Astrocyte (in vitro differentiated cells and primary cell): ENCODE data around the gene TMEM267. TPM values are rescaled to one million over a fixed set of nuclear protein-coding genes. Genes with fewer than 3 reads are reported as not detected.

Source experiments
- DNase-seq: peaks from one replicate; pipeline ENCODE4 v3.0.0-alpha.2; 2010; ENCODE audit warnings: low read depth
- FAIRE-seq: peaks from 2 replicates; lab custom pipeline; 2011; peaks lifted over from hg19 to GRCh38; lab: Jason Lieb, UNC
- H2AFZ ChIP-seq: 2 replicates; pipeline ENCODE4 v1.6.0; 2012; ENCODE audit warnings: low read depth, low read length, inconsistent platforms
- H3K27ac ChIP-seq: 2 replicates; pipeline ENCODE4 v1.5.1; 2011; ENCODE audit warnings: low read depth, low read length, inconsistent platforms
- H3K27me3 ChIP-seq: 2 replicates; pipeline ENCODE4 v1.6.0; 2011; ENCODE audit warnings: low read length, inconsistent platforms; ENCODE audit not compliant: insufficient read depth
- H3K36me3 ChIP-seq: 2 replicates; pipeline ENCODE4 v1.5.1; 2011; ENCODE audit warnings: low read length, inconsistent platforms; ENCODE audit not compliant: insufficient read depth
- H3K4me1 ChIP-seq: 2 replicates; pipeline ENCODE4 v1.5.1; 2011; ENCODE audit warnings: low read length, inconsistent platforms; ENCODE audit not compliant: insufficient read depth
- H3K4me2 ChIP-seq: 2 replicates; pipeline ENCODE4 v1.6.0; 2012; ENCODE audit warnings: low read length, inconsistent platforms
- H3K4me3 ChIP-seq: 2 replicates; pipeline ENCODE4 v1.5.1; 2011; ENCODE audit warnings: low read depth, mild to moderate bottlenecking, low read length, inconsistent platforms; ENCODE audit not compliant: insufficient read depth
- H3K79me2 ChIP-seq: 2 replicates; pipeline ENCODE4 v1.6.0; 2012; ENCODE audit warnings: mild to moderate bottlenecking, low read length, inconsistent platforms; ENCODE audit not compliant: insufficient read depth
- H3K9ac ChIP-seq: 2 replicates; pipeline ENCODE4 v1.6.0; 2012; ENCODE audit warnings: mild to moderate bottlenecking, low read length, inconsistent platforms
- H3K9me3 ChIP-seq: 2 replicates; pipeline ENCODE4 v1.5.1; 2012; ENCODE audit warnings: low read depth, mild to moderate bottlenecking, low read length, inconsistent platforms; ENCODE audit not compliant: insufficient read depth
- H4K20me1 ChIP-seq: 2 replicates; pipeline ENCODE4 v1.6.0; 2012; ENCODE audit warnings: low read length, inconsistent platforms; ENCODE audit not compliant: insufficient read depth
- H3K27ac Mint-ChIP-seq: one replicate; pipeline ENCODE4 v1.8.0; 2021; ENCODE audit warnings: mild to moderate bottlenecking, mixed read lengths; ENCODE audit not compliant: unreplicated experiment
- H3K27me3 Mint-ChIP-seq: one replicate; pipeline ENCODE4 v1.8.0; 2021; ENCODE audit warnings: low read depth, mixed read lengths; ENCODE audit not compliant: unreplicated experiment
- H3K36me3 Mint-ChIP-seq: one replicate; pipeline ENCODE4 v1.8.0; 2021; ENCODE audit warnings: low read depth, mixed read lengths; ENCODE audit not compliant: unreplicated experiment
- H3K4me1 Mint-ChIP-seq: one replicate; pipeline ENCODE4 v1.8.0; 2021; ENCODE audit warnings: low read depth, mixed read lengths; ENCODE audit not compliant: unreplicated experiment
- H3K4me3 Mint-ChIP-seq: one replicate; pipeline ENCODE4 v1.8.0; 2021; ENCODE audit warnings: mild to moderate bottlenecking, moderate library complexity, mixed read lengths; ENCODE audit not compliant: unreplicated experiment
- H3K9me3 Mint-ChIP-seq: one replicate; pipeline ENCODE4 v1.8.0; 2021; ENCODE audit warnings: mild to moderate bottlenecking, mixed read lengths; ENCODE audit not compliant: unreplicated experiment
- EZH2 ChIP-seq: IDR thresholded peaks from 2 replicates; pipeline ENCODE4 v1.6.1; 2012; ENCODE audit warnings: mild to moderate bottlenecking, low read length, inconsistent platforms; ENCODE audit not compliant: insufficient read depth
- total RNA-seq: library from RNA; stranded (reverse); gene quantifications from 2 replicates; pipeline ENCODE4 v1.2.1, GENCODE V29; 2021
- TF ChIP-seq, protein P1 (sequence below): IDR thresholded peaks from 2 replicates; pipeline ENCODE4 v1.5.1; 2011; ENCODE audit warnings: low read depth, mild to moderate bottlenecking, inconsistent platforms, low read length, moderate library complexity; ENCODE audit not compliant: insufficient read depth

TMEM267 gene
- total RNA-seq, 1 donor from 2014 or later, result 20.9 TPM

DNA sequence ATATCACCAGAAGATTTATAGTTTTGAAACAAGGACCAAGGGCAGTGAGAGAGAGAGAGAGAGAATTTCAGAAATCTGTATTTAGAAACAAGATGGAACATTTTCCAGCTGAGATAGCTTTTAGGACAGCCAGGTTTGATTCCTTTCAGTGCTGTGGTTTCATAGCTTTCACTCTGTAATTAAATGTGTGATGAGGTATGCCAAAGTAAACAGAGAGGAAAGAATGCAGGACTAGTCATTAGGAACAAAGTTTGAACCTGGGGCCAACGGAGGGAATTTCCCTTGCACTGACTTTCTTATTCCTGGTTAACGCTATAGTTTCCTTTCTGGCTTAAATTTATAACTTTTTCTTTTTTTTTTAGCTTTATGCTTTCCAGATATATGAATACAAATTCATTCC is 61.5 kb downstream of the TMEM267 start:
- Histone ChIP-seq H3K4me2 (no peak overlapping the region), H3K9me3 (no peaks in the 10 kb centered on the region), H3K9ac (no peak overlapping the region), H3K27ac (no peak overlapping the region), H4K20me1 (no peaks in the 10 kb centered on the region), H3K36me3 (no peaks in the 10 kb centered on the region), H3K27me3 (no peaks in the 10 kb centered on the region), H3K4me1 (peaks cover 14% of the 10 kb centered on the region), H3K79me2 (no peaks in the 10 kb centered on the region), H3K4me3 (no peak overlapping the region), H2AFZ (no peak overlapping the region)
- FAIRE-seq (no peak), DNase-seq (peak; percentile 93)
- no peaks in the 10 kb centered on the region for H3K27me3 Mint-ChIP-seq
- H3K27ac Mint-ChIP-seq, result peak overlapping the region; percentile 87
- no peak for TF ChIP-seq EZH2
- TF ChIP-seq, protein P1, sequence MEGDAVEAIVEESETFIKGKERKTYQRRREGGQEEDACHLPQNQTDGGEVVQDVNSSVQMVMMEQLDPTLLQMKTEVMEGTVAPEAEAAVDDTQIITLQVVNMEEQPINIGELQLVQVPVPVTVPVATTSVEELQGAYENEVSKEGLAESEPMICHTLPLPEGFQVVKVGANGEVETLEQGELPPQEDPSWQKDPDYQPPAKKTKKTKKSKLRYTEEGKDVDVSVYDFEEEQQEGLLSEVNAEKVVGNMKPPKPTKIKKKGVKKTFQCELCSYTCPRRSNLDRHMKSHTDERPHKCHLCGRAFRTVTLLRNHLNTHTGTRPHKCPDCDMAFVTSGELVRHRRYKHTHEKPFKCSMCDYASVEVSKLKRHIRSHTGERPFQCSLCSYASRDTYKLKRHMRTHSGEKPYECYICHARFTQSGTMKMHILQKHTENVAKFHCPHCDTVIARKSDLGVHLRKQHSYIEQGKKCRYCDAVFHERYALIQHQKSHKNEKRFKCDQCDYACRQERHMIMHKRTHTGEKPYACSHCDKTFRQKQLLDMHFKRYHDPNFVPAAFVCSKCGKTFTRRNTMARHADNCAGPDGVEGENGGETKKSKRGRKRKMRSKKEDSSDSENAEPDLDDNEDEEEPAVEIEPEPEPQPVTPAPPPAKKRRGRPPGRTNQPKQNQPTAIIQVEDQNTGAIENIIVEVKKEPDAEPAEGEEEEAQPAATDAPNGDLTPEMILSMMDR, result no peak
- H3K36me3 Mint-ChIP-seq, result no peaks in the 10 kb centered on the region
- H3K4me1 Mint-ChIP-seq, result peaks cover 19% of the 10 kb centered on the region
- no peak overlapping the region for H3K4me3 Mint-ChIP-seq
- no peaks in the 10 kb centered on the region for H3K9me3 Mint-ChIP-seq

DNA sequence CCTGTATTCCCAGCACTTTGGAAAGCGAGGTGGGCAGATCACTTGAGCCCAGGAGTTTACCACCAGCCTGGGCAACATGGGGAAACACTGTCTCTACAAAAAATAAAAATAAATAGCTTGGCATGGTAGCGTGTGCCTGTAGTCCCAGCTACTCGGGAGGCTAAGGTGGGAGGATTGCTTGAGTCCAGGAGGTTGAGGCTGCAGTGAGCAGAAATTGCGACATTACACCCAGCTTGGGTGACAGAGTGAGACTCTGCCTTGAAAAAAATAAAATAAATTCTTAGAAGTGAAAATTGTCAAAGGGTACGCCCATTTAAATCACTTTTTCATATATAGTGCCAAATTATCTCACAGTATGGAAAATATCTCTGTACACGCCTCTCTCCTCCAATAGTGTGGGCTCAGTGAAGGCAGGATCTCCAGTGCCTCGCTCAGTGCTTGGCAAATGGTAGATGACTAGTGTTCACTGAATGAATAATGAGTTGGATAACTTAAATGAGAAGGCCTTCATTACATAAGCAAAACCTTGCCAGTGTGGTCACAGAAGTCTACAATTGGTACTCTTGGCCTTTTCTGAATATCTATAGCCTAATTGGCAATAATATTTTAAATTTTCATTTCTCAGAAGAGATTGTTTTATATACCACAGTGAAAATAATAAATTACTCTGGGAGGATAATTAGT is 62.1 kb downstream of the TMEM267 start:
- Mint-ChIP-seq H3K9me3 (no peaks in the 10 kb centered on the region), H3K4me3 (peak overlapping the region; percentile 14), H3K27ac (peak overlapping the region; percentile 87), H3K4me1 (peaks cover 19% of the 10 kb centered on the region), H3K27me3 (no peaks in the 10 kb centered on the region), H3K36me3 (no peaks in the 10 kb centered on the region)
- Histone ChIP-seq H3K79me2 (no peaks in the 10 kb centered on the region), H3K27ac (no peak overlapping the region), H3K9me3 (no peaks in the 10 kb centered on the region), H3K4me1 (peaks cover 14% of the 10 kb centered on the region), H3K27me3 (no peaks in the 10 kb centered on the region), H3K9ac (no peak overlapping the region), H3K4me2 (no peak overlapping the region), H3K36me3 (no peaks in the 10 kb centered on the region), H4K20me1 (no peaks in the 10 kb centered on the region), H3K4me3 (no peak overlapping the region), H2AFZ (no peak overlapping the region)
- peak; percentile 79 for DNase-seq
- TF ChIP-seq EZH2, result no peak
- TF ChIP-seq, protein P1, result no peak
- no peak for FAIRE-seq

DNA sequence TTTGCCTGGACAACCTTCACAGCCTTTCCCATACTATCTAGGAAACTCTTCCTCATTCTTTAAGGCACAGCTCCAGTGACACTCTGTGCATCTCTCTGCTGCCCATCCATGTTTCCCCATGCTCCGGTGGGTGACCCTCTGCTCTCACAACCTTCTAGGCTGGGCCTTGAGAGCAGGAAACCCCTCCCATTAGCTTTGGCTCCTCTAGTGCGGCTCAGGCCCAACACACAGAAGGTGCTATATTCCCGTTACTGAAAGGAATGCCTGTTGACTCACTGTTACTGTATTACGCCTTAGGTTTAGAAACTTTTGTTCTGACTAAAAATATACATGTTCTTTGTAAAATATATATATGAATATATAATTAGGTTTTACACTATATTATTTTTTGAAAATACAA is 63.4 kb downstream of the TMEM267 start:
- Histone ChIP-seq H3K9ac (no peak overlapping the region), H3K79me2 (no peaks in the 10 kb centered on the region), H3K36me3 (no peaks in the 10 kb centered on the region), H3K4me2 (no peak overlapping the region), H2AFZ (no peak overlapping the region), H3K27me3 (no peaks in the 10 kb centered on the region), H3K9me3 (no peaks in the 10 kb centered on the region), H3K4me3 (no peak overlapping the region), H3K4me1 (peaks cover 14% of the 10 kb centered on the region), H4K20me1 (no peaks in the 10 kb centered on the region), H3K27ac (no peak overlapping the region)
- FAIRE-seq (no peak), DNase-seq (peak; percentile 30)
- Mint-ChIP-seq H3K4me1 (peaks cover 13% of the 10 kb centered on the region), H3K9me3 (no peaks in the 10 kb centered on the region), H3K36me3 (no peaks in the 10 kb centered on the region), H3K27ac (no peak overlapping the region), H3K4me3 (no peak overlapping the region), H3K27me3 (no peaks in the 10 kb centered on the region)
- TF ChIP-seq EZH2, result no peak
- TF ChIP-seq, protein P1, result no peak
